ENCODE measurements around the gene CAMK1D.

Gene CAMK1D

DNA sequence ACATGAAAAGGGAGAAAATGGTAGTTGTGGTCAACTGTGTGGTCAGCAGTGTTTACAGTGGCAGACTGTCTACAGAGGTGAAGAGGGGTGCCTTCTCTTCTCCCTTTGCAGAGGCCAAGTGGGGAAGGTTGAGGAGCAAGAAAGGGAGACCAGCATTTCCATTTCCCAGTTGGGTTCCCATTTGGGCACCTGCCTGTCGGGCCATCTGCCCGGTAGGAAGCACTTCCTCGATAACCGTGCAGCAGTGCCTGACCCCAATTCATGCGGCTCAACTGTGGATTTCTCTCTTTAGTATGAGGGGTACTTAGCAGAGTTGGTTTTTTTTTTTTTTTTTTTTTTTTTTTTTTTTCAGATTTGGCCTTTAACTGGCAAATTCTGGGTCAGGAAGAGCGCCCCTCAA lies 525.2 kb downstream of the CAMK1D start:
- no peak overlapping the region for H3K4me3 ChIP-seq

GRCh38 chr10:12875100-12875499 lies 525.8 kb downstream of the CAMK1D start:
- Histone ChIP-seq H3K4me2 (no peak overlapping the region), H3K36me3 (no peaks in the 10 kb centered on the region), H3K4me1 (peaks cover 0 to 4% (median 0%) of the 10 kb centered on the region in 10 experiments; a peak in 1 of 20 replicates), H3K9ac (no peak overlapping the region), H3K4me3 (no peak overlapping the region), H3K9me3 (replicated peaks in 1 of 11) (0 out of 22 replicates have a peak, but pooled peaks cover 0 to 5% (median 0%) of the 10 kb centered on the region in 11 experiments), H4K20me1 (no peaks in the 10 kb centered on the region), H3K27ac (no peak overlapping the region), H3K27me3 (no peaks in the 10 kb centered on the region)
- TF ChIP-seq Cebpa-rat (IDR thresholded peaks at IDR 0.05): no peak

More for the DNA sequence above, 525.2 kb downstream of the CAMK1D start:
- no peaks in the 10 kb centered on the region for H3K9me3 ChIP-seq (replicated peaks in 1 of 11)
- no peak overlapping the region for H3K4me2 ChIP-seq
- no peak overlapping the region for H3K27ac ChIP-seq
- H3K36me3 ChIP-seq: no peaks in the 10 kb centered on the region
- H4K20me1 ChIP-seq: no peaks in the 10 kb centered on the region
- H3K9ac ChIP-seq: no peak overlapping the region
- no peak for TF ChIP-seq Cebpa-rat (IDR thresholded peaks at IDR 0.05)
- H3K4me1 ChIP-seq: peaks cover 0 to 4% (median 0%) of the 10 kb centered on the region in 10 experiments; a peak in 1 of 20 replicates
- H3K27me3 ChIP-seq: no peaks in the 10 kb centered on the region

- peaks cover 0 to 4% (median 0%) of the 10 kb centered on the region in 10 experiments; a peak in 1 of 20 replicates for H3K4me1 ChIP-seq
- H4K20me1 ChIP-seq: no peaks in the 10 kb centered on the region
- TF ChIP-seq Cebpa-rat (IDR thresholded peaks at IDR 0.05): no peak
- H3K9ac ChIP-seq: no peak overlapping the region
- H3K27me3 ChIP-seq: no peaks in the 10 kb centered on the region
- 0 out of 22 replicates have a peak, but pooled peaks cover 0 to 6% (median 0%) of the 10 kb centered on the region in 11 experiments for H3K9me3 ChIP-seq (replicated peaks in 1 of 11)
- H3K4me3 ChIP-seq: no peak overlapping the region
- H3K36me3 ChIP-seq: no peaks in the 10 kb centered on the region
- H3K4me2 ChIP-seq: no peak overlapping the region
- no peak overlapping the region for H3K27ac ChIP-seq
Observed at GRCh38 chr10:12876266-12876665, 526.9 kb downstream of the CAMK1D start.

GRCh38 chr10:12877150-12877549 lies 527.8 kb downstream of the CAMK1D start:
- Histone ChIP-seq H3K36me3 (no peaks in the 10 kb centered on the region), H3K4me1 (peaks cover 0 to 4% (median 0%) of the 10 kb centered on the region in 10 experiments; a peak in 1 of 20 replicates), H3K9me3 (replicated peaks in 1 of 11) (0 out of 22 replicates have a peak, but pooled peaks cover 0 to 6% (median 0%) of the 10 kb centered on the region in 11 experiments), H3K4me2 (no peak overlapping the region), H3K9ac (no peak overlapping the region), H3K4me3 (no peak overlapping the region), H3K27me3 (no peaks in the 10 kb centered on the region), H4K20me1 (no peaks in the 10 kb centered on the region), H3K27ac (no peak overlapping the region)
- TF ChIP-seq Cebpa-rat (IDR thresholded peaks at IDR 0.05): no peak

GRCh38 chr10:12880423-12880822 lies 531.1 kb downstream of the CAMK1D start:
- no peak overlapping the region for H3K4me3 ChIP-seq
- H3K4me2 ChIP-seq: no peak overlapping the region
- no peaks in the 10 kb centered on the region for H4K20me1 ChIP-seq
- no peak overlapping the region for H3K9ac ChIP-seq
- TF ChIP-seq Cebpa-rat (IDR thresholded peaks at IDR 0.05): no peak
- no peaks in the 10 kb centered on the region for H3K36me3 ChIP-seq
- 0 out of 22 replicates have a peak, but pooled peaks cover 0 to 6% (median 0%) of the 10 kb centered on the region in 11 experiments for H3K9me3 ChIP-seq (replicated peaks in 1 of 11)
- no peak overlapping the region for H3K27ac ChIP-seq
- H3K4me1 ChIP-seq: 0 out of 20 replicates have a peak, but pooled peaks cover 0 to 8% (median 0%) of the 10 kb centered on the region in 10 experiments
- H3K27me3 ChIP-seq: no peaks in the 10 kb centered on the region

GRCh38 chr10:12884851-12885250 lies 535.5 kb downstream of the CAMK1D start:
- Histone ChIP-seq H3K9me3 (replicated peaks in 1 of 11) (0 out of 22 replicates have a peak, but pooled peaks cover 0 to 4% (median 0%) of the 10 kb centered on the region in 11 experiments), H3K36me3 (no peaks in the 10 kb centered on the region), H3K9ac (no peak overlapping the region), H3K27me3 (no peaks in the 10 kb centered on the region), H3K4me1 (0 out of 20 replicates have a peak, but pooled peaks cover 0 to 4% (median 0%) of the 10 kb centered on the region in 10 experiments), H3K4me3 (no peak overlapping the region), H3K27ac (no peak overlapping the region), H3K4me2 (no peak overlapping the region), H4K20me1 (no peaks in the 10 kb centered on the region)
- no peak for TF ChIP-seq Cebpa-rat (IDR thresholded peaks at IDR 0.05)
